Smooth muscle cell (in vitro differentiated cells): ENCODE results near the gene SMTN. TPM values are rescaled to one million over a fixed set of nuclear protein-coding genes. Genes with fewer than 3 reads are reported as not detected.

ENCODE experiments used
- DNase-seq: peaks from one replicate; lab custom pipeline; 2025; ENCODE audit not compliant: unreplicated experiment; lab: John Stamatoyannopoulos, UW
- H2AFZ ChIP-seq: fragments of 200-600 bp; sonication (generic); 2 replicates; pipeline ENCODE4 v1.6.0; 2016; ENCODE audit warnings: antibody characterized with exemption, low read depth, mild to moderate bottlenecking
- H3F3A ChIP-seq: fragments of 200-600 bp; sonication (generic); 2 replicates; pipeline ENCODE4 v1.6.0; 2017; ENCODE audit warnings: antibody characterized with exemption, low read depth
- H3K27ac ChIP-seq: fragments of 200-600 bp; sonication (generic); 2 replicates; pipeline ENCODE4 v1.5.1; 2016; ENCODE audit warnings: low read depth, mild to moderate bottlenecking
- H3K27me3 ChIP-seq: fragments of 200-600 bp; sonication (generic); 2 replicates; pipeline ENCODE4 v1.6.1; 2016; ENCODE audit warnings: low read depth, mild to moderate bottlenecking
- H3K36me3 ChIP-seq: fragments of 200-600 bp; sonication (generic); 2 replicates; pipeline ENCODE4 v1.5.1; 2016; ENCODE audit warnings: low read depth
- H3K4me1 ChIP-seq: fragments of 200-600 bp; sonication (generic); 2 replicates; pipeline ENCODE4 v1.5.1; 2016; ENCODE audit warnings: low read depth
- H3K4me2 ChIP-seq: fragments of 200-600 bp; sonication (generic); 2 replicates; pipeline ENCODE4 v1.6.0; 2016; ENCODE audit warnings: mild to moderate bottlenecking
- H3K4me3 ChIP-seq: fragments of 200-600 bp; sonication (generic); 2 replicates; pipeline ENCODE4 v1.5.1; 2016; ENCODE audit warnings: mild to moderate bottlenecking
- H3K79me2 ChIP-seq: fragments of 200-600 bp; sonication (generic); 2 replicates; pipeline ENCODE4 v1.6.0; 2016; ENCODE audit warnings: low read depth, mild to moderate bottlenecking
- H3K9ac ChIP-seq: fragments of 200-600 bp; sonication (generic); 2 replicates; pipeline ENCODE4 v1.6.0; 2016; ENCODE audit warnings: low read depth
- H3K9me3 ChIP-seq: fragments of 200-600 bp; sonication (generic); replicated peaks from 2 replicates; pipeline ENCODE4 v1.5.1; 2016; ENCODE audit warnings: low read depth
- H4K20me1 ChIP-seq: fragments of 200-600 bp; sonication (generic); 2 replicates; pipeline ENCODE4 v1.6.0; 2016; ENCODE audit warnings: low read depth
- CTCF ChIP-seq: fragments of 200-600 bp; sonication (generic); IDR thresholded peaks from 2 replicates; pipeline ENCODE4 v1.5.1; 2017; ENCODE audit warnings: borderline replicate concordance, mild to moderate bottlenecking, antibody characterized with exemption; ENCODE audit not compliant: insufficient read depth, poor library complexity, severe bottlenecking
- WGBS: methylation state at CpG from one replicate; pipeline ENCODE4 v1.1.7; 2016; ENCODE audit warnings: low lambda C conversion rate; 5-methylcytosine and 5-hydroxymethylcytosine counted together
- polyA plus RNA-seq: library from polyadenylated mRNA; unstranded; fragments of >200 nt; fragmentation: Nextera tagmentation; extraction: Ambion mirVana; gene quantifications from 2 replicates; pipeline ENCODE4 v1.2.1, GENCODE V29; 2016
- total RNA-seq: library from RNA; depleted of rRNA; stranded (reverse); fragments of >200 nt; gene quantifications from 2 replicates; pipeline ENCODE4 v1.2.3, GENCODE V29; 2014

SMTN gene
- total and polyA plus RNA-seq, 2 experiments from 2014 or later = 58.6 to 108 TPM

- Histone ChIP-seq H3F3A (no peaks in the 10 kb centered on the region), H3K4me1 (no peaks in the 10 kb centered on the region), H3K27me3 (no peaks in the 10 kb centered on the region), H3K4me3 (peak overlapping the region; percentile 46), H3K9me3 (no peaks in the 10 kb centered on the region), H2AFZ (no peak overlapping the region), H3K27ac (no peak overlapping the region), H3K9ac (peak overlapping the region; percentile 30), H4K20me1 (no peaks in the 10 kb centered on the region), H3K79me2 (no peaks in the 10 kb centered on the region), H3K4me2 (peak overlapping the region; percentile 83), H3K36me3 (no peaks in the 10 kb centered on the region)
- WGBS = 71% methylated on average over 4 of the region's 4 CpGs
- no peak for TF ChIP-seq CTCF
- DNase-seq = no peak
Observed at GRCh38 chr22:31123292-31123602, 42.1 kb downstream of the SMTN start.

GRCh38 chr22:31124290-31124689 is 43.2 kb downstream of the SMTN start:
- 87% methylated on average over 3 of the region's 3 CpGs for WGBS
- Histone ChIP-seq H3K27me3 (no peaks in the 10 kb centered on the region), H3K4me2 (no peak overlapping the region), H3K79me2 (no peaks in the 10 kb centered on the region), H3K36me3 (no peaks in the 10 kb centered on the region), H4K20me1 (no peaks in the 10 kb centered on the region), H3K4me3 (no peak overlapping the region), H3K4me1 (no peaks in the 10 kb centered on the region), H3F3A (no peaks in the 10 kb centered on the region), H2AFZ (no peak overlapping the region), H3K27ac (no peak overlapping the region), H3K9ac (no peak overlapping the region), H3K9me3 (no peaks in the 10 kb centered on the region)
- DNase-seq = no peak
- no peak for TF ChIP-seq CTCF

DNA sequence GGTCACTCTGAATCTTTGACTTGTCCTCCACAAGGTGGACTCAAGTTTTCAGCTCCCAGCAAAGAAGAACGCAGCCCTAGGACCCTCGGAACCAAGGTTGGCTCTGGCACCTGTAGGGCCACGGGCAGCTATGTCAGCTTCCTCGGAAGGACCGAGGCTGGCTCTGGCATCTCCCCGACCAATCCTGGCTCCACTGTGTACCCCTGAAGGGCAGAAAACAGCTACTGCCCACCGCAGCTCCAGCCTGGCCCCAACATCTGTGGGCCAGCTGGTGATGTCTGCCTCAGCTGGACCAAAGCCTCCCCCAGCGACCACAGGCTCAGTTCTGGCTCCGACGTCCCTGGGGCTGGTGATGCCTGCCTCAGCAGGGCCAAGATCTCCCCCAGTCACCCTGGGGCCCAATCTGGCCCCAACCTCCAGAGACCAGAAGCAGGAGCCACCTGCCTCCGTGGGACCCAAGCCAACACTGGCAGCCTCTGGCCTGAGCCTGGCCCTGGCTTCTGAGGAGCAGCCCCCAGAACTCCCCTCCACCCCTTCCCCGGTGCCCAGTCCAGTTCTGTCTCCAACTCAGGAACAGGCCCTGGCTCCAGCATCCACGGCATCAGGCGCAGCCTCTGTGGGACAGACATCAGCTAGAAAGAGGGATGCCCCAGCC is 43.8 kb downstream of the SMTN start:
- Histone ChIP-seq H3K27me3 (no peaks in the 10 kb centered on the region), H3K9ac (no peak overlapping the region), H2AFZ (no peak overlapping the region), H3K36me3 (no peaks in the 10 kb centered on the region), H4K20me1 (no peaks in the 10 kb centered on the region), H3K9me3 (no peaks in the 10 kb centered on the region), H3K27ac (no peak overlapping the region), H3K4me2 (no peak overlapping the region), H3F3A (no peaks in the 10 kb centered on the region), H3K4me1 (no peaks in the 10 kb centered on the region), H3K4me3 (no peak overlapping the region), H3K79me2 (no peaks in the 10 kb centered on the region)
- no peak for TF ChIP-seq CTCF
- DNase-seq = no peak
- 86% methylated on average over 14 of the region's 14 CpGs for WGBS

DNA sequence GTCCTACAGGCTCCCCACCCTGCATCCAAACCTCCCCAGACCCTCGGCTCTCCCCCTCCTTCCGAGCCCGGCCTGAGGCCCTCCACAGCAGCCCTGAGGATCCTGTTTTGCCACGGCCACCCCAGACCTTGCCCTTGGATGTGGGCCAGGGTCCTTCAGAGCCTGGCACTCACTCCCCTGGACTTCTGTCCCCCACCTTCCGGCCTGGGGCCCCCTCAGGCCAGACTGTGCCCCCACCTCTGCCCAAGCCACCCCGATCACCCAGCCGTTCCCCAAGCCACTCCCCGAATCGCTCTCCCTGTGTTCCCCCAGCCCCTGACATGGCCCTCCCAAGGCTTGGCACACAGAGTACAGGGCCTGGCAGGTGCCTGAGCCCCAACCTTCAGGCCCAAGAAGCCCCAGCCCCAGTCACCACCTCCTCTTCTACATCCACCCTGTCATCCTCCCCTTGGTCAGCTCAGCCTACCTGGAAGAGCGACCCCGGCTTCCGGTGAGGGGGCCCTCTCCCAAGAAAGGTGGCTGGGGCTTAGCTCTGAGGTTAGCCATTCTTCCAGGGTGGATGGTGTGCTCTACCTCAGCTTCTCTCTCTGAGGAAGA is 44.5 kb downstream of the SMTN start:
- WGBS = 89% methylated on average over 7 of the region's 12 CpGs
- H3K4me3 ChIP-seq = no peak overlapping the region
- H3K9ac ChIP-seq = no peak overlapping the region
- no peak for DNase-seq
- no peaks in the 10 kb centered on the region for H4K20me1 ChIP-seq
- H3K4me1 ChIP-seq = no peaks in the 10 kb centered on the region
- H3K36me3 ChIP-seq = no peaks in the 10 kb centered on the region
- H3F3A ChIP-seq = no peaks in the 10 kb centered on the region
- no peak overlapping the region for H2AFZ ChIP-seq
- no peak overlapping the region for H3K4me2 ChIP-seq
- no peaks in the 10 kb centered on the region for H3K79me2 ChIP-seq
- no peak for TF ChIP-seq CTCF
- H3K27me3 ChIP-seq = no peaks in the 10 kb centered on the region
- no peak overlapping the region for H3K27ac ChIP-seq
- no peaks in the 10 kb centered on the region for H3K9me3 ChIP-seq
